Measurements from ENCODE around the gene FBLIM1. TPM values are rescaled to one million over a fixed set of nuclear protein-coding genes. Genes with fewer than 3 reads are reported as not detected.

The FBLIM1 gene
- total RNA-seq, 1 experiment from 2014 or later: 6.0 TPM

DNA sequence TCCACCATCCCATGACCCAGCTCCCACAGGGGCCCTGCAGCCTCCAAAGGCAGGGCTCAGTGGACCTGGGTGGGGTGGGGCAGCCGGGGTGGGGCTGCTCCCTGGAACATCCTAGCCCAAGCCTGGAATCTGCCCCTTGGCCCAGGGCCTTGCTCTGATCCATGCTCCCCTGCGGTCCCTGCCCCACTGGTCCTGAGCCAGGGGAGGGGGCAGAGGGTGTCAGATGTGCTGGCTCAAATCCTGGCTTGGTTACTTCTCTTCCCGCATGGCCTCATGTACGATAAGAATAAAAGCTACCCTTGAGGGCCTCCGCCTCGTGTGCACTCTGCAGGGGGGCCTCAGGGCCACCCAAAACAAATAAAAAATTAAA, 21.7 kb upstream of the FBLIM1 start:
- H2AFZ ChIP-seq (ENCODE audit: low read depth, low read length, poor library complexity, severe bottlenecking): no peak overlapping the region
- H3K79me2 ChIP-seq (ENCODE audit: insufficient read depth, low read length): no peaks in the 10 kb centered on the region
- H3K4me1 ChIP-seq (ENCODE audit: control insufficient read depth in 1 of 2, insufficient read depth in 2 of 2, low read length in 2 of 2): peaks cover 4 to 6% of the 10 kb centered on the region in 2 experiments; a peak in 3 of 4 replicates
- no peak overlapping the region for H3K4me2 ChIP-seq (ENCODE audit: low read length)
- ChIA-PET CTCF (no interaction called here), RAD21 (ENCODE audit: low non-redundant PET in 1 of 2, low total read pairs in 2 of 2, uncharacterized antibody in 2 of 2, unreplicated experiment in 2 of 2) (no interaction called here), POLR2A (no interaction called here)
- H3K36me3 ChIP-seq (ENCODE audit: control insufficient read depth in 1 of 2, insufficient read depth in 2 of 2, low read length in 2 of 2): peaks cover 0 to under 1% of the 10 kb centered on the region in 2 experiments; a peak in 1 of 4 replicates
- H3K27ac ChIP-seq (ENCODE audit: low read depth, low read length): no peak overlapping the region
- H3K27me3 ChIP-seq (ENCODE audit: insufficient read depth, low read length): no peaks in the 10 kb centered on the region
- ATAC-seq: no peak
- intact Hi-C loops (cut with micrococcal nuclease): no loop called here
- no peaks in the 10 kb centered on the region for H3K9me3 ChIP-seq (ENCODE audit: control insufficient read depth in 1 of 2, insufficient read depth in 1 of 2, low read depth in 1 of 2, low read length in 2 of 2)
- no peaks in the 10 kb centered on the region for H3K9me2 ChIP-seq (ENCODE audit: insufficient read depth)
- no peak for DNase-seq (ENCODE audit: low read depth, low spot score)
- TF ChIP-seq, protein P1, sequence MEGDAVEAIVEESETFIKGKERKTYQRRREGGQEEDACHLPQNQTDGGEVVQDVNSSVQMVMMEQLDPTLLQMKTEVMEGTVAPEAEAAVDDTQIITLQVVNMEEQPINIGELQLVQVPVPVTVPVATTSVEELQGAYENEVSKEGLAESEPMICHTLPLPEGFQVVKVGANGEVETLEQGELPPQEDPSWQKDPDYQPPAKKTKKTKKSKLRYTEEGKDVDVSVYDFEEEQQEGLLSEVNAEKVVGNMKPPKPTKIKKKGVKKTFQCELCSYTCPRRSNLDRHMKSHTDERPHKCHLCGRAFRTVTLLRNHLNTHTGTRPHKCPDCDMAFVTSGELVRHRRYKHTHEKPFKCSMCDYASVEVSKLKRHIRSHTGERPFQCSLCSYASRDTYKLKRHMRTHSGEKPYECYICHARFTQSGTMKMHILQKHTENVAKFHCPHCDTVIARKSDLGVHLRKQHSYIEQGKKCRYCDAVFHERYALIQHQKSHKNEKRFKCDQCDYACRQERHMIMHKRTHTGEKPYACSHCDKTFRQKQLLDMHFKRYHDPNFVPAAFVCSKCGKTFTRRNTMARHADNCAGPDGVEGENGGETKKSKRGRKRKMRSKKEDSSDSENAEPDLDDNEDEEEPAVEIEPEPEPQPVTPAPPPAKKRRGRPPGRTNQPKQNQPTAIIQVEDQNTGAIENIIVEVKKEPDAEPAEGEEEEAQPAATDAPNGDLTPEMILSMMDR (IDR thresholded peaks at IDR 0.05 in 2 of 3, conservative IDR thresholded peaks at IDR 0.05 in 1 of 3; ENCODE audit: borderline replicate concordance in 1 of 3, insufficient read depth in 1 of 3, low read depth in 2 of 3, low read length in 2 of 3): no peak
- TF ChIP-seq, protein P2, sequence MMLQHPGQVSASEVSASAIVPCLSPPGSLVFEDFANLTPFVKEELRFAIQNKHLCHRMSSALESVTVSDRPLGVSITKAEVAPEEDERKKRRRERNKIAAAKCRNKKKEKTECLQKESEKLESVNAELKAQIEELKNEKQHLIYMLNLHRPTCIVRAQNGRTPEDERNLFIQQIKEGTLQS (IDR thresholded peaks at IDR 0.05): no peak
- no peak for TF ChIP-seq ZNF274 (IDR thresholded peaks at IDR 0.05; ENCODE audit: low read depth, low read length)
- no peak for TF ChIP-seq YY1 (IDR thresholded peaks at IDR 0.05; ENCODE audit: extremely low read depth, insufficient replicate concordance, low read depth, low read length)
- no peak for TF ChIP-seq TCF7L2 (IDR thresholded peaks at IDR 0.05; ENCODE audit: borderline replicate concordance, extremely low read depth, insufficient read depth, insufficient read length)
- TF ChIP-seq CBX3 (IDR thresholded peaks at IDR 0.05; ENCODE audit: low read depth): no peak
- TF ChIP-seq EGR1 (IDR thresholded peaks at IDR 0.05; ENCODE audit: low read depth): no peak
- TF ChIP-seq ZFX (IDR thresholded peaks at IDR 0.05): no peak
- TF ChIP-seq POLR2AphosphoS5 (IDR thresholded peaks at IDR 0.05; ENCODE audit: low read depth, low read length): no peak
- no peak for TF ChIP-seq SRF (IDR thresholded peaks at IDR 0.05; ENCODE audit: low read depth)
- TF ChIP-seq EZH2phosphoT487 (IDR thresholded peaks at IDR 0.05; ENCODE audit: borderline replicate concordance): no peak
- TF ChIP-seq SIN3A (IDR thresholded peaks at IDR 0.05; ENCODE audit: low read depth): no peak
- TF ChIP-seq, protein P3, sequence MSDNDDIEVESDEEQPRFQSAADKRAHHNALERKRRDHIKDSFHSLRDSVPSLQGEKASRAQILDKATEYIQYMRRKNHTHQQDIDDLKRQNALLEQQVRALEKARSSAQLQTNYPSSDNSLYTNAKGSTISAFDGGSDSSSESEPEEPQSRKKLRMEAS (IDR thresholded peaks at IDR 0.05): no peak
- TF ChIP-seq POLR2A (IDR thresholded peaks at IDR 0.05; ENCODE audit: borderline replicate concordance, extremely low read depth, insufficient read depth, insufficient read length): no peak
- no peak for TF ChIP-seq CEBPB (IDR thresholded peaks at IDR 0.05; ENCODE audit: low read depth)
- TF ChIP-seq FOSL1 (IDR thresholded peaks at IDR 0.05; ENCODE audit: low read depth): no peak
- no peak overlapping the region for H3K9ac ChIP-seq (ENCODE audit: low read length)
- no TSS peak for BruUV-seq (replicated peaks)
- no peaks in the 10 kb centered on the region for H4K20me1 ChIP-seq (ENCODE audit: insufficient read depth)
- no peak overlapping the region for H3K4me3 ChIP-seq (replicated peaks in 1 of 2; ENCODE audit: low read depth in 1 of 2, low read length in 2 of 2)

Measured in HCT116 (cell line).